ACC112 (cell line): ENCODE data around the gene IRF8.
"Not testable (repeated sequence)": the region's sequence is repeated elsewhere in the genome, so short reads cannot be mapped to it uniquely, and the experiment has no call there.

Source experiments
- H2AFZ ChIP-seq: fragments of 200-600 bp; sonication (generic); one replicate; pipeline ENCODE4 v1.6.0; 2017; ENCODE audit warnings: antibody characterized with exemption, low read length; ENCODE audit not compliant: unreplicated experiment
- H3K27ac ChIP-seq: fragments of 200-600 bp; sonication (generic); 2 replicates; pipeline ENCODE4 v1.5.1; 2014; ENCODE audit warnings: low read depth, mild to moderate bottlenecking, antibody characterized with exemption, low read length, moderate library complexity
- H3K27me3 ChIP-seq: fragments of 200-600 bp; sonication (generic); 2 replicates; pipeline ENCODE4 v1.6.1; 2014; ENCODE audit warnings: mild to moderate bottlenecking, antibody characterized with exemption, low read length, moderate library complexity, mixed read lengths; ENCODE audit not compliant: insufficient read depth
- H3K36me3 ChIP-seq: fragments of 200-600 bp; sonication (generic); 2 replicates; pipeline ENCODE4 v1.6.1; 2016; ENCODE audit warnings: mild to moderate bottlenecking, antibody characterized with exemption, low read length, moderate library complexity, mixed read lengths; ENCODE audit not compliant: insufficient read depth
- H3K4me1 ChIP-seq: fragments of 200-600 bp; sonication (generic); one replicate; pipeline ENCODE4 v1.6.1; 2016; ENCODE audit warnings: low read length, mixed read lengths; ENCODE audit not compliant: insufficient read depth, unreplicated experiment, control insufficient read depth
- H3K4me3 ChIP-seq: fragments of 200-600 bp; sonication (generic); 2 replicates; pipeline ENCODE4 v1.5.1; 2014; ENCODE audit warnings: mild to moderate bottlenecking, low read depth, low read length
- H3K79me2 ChIP-seq: fragments of 200-600 bp; sonication (generic); one replicate; pipeline ENCODE4 v1.6.0; 2016; ENCODE audit warnings: low read length; ENCODE audit not compliant: control insufficient read depth, unreplicated experiment, insufficient read depth

The IRF8 gene

GRCh38 chr16:85869785-85870558 is 29.0 kb upstream of the IRF8 start:
- no peak overlapping the region for H3K27ac ChIP-seq
- peaks cover 6% of the 10 kb centered on the region for H3K4me1 ChIP-seq
- H2AFZ ChIP-seq: no peak overlapping the region
- no peak overlapping the region for H3K4me3 ChIP-seq
- peaks cover 62% of the 10 kb centered on the region for H3K27me3 ChIP-seq
- no peaks in the 10 kb centered on the region for H3K36me3 ChIP-seq
- no peaks in the 10 kb centered on the region for H3K79me2 ChIP-seq

- Histone ChIP-seq H3K4me1 (peaks cover 6% of the 10 kb centered on the region), H3K36me3 (no peaks in the 10 kb centered on the region), H2AFZ (no peak overlapping the region), H3K79me2 (no peaks in the 10 kb centered on the region), H3K27ac (no peak overlapping the region), H3K4me3 (no peak overlapping the region), H3K27me3 (peaks cover 62% of the 10 kb centered on the region)
These were observed 27.2 kb upstream of the IRF8 start for GRCh38 chr16:85871756-85872155.

GRCh38 chr16:85872734-85873133 is 26.2 kb upstream of the IRF8 start:
- Histone ChIP-seq H3K4me3 (no peak overlapping the region), H3K27ac (no peak overlapping the region), H2AFZ (no peak overlapping the region), H3K79me2 (no peaks in the 10 kb centered on the region), H3K27me3 (peaks cover 54% of the 10 kb centered on the region), H3K36me3 (no peaks in the 10 kb centered on the region), H3K4me1 (peaks cover 6% of the 10 kb centered on the region)

GRCh38 chr16:85873153-85873552 is 25.8 kb upstream of the IRF8 start:
- peaks cover 50% of the 10 kb centered on the region for H3K27me3 ChIP-seq
- no peak overlapping the region for H3K4me3 ChIP-seq
- H3K79me2 ChIP-seq: no peaks in the 10 kb centered on the region
- H3K36me3 ChIP-seq: no peaks in the 10 kb centered on the region
- no peak overlapping the region for H2AFZ ChIP-seq
- peaks cover 6% of the 10 kb centered on the region for H3K4me1 ChIP-seq
- no peak overlapping the region for H3K27ac ChIP-seq

- Histone ChIP-seq H3K4me1 (peaks cover 14% of the 10 kb centered on the region), H3K27me3 (peaks cover 42% of the 10 kb centered on the region)
- H2AFZ ChIP-seq, H3K27ac ChIP-seq, H3K36me3 ChIP-seq, H3K4me3 ChIP-seq, H3K79me2 ChIP-seq: not testable (repeated sequence)
These were observed 24.9 kb upstream of the IRF8 start for GRCh38 chr16:85874031-85874430.

- Histone ChIP-seq H3K36me3 (no peaks in the 10 kb centered on the region), H3K27ac (no peak overlapping the region), H3K4me1 (peaks cover 12% of the 10 kb centered on the region), H3K4me3 (no peak overlapping the region), H3K27me3 (peaks cover 26% of the 10 kb centered on the region), H3K79me2 (no peaks in the 10 kb centered on the region), H2AFZ (no peak overlapping the region)
These were observed 20.6 kb upstream of the IRF8 start for GRCh38 chr16:85878407-85878806.

- Histone ChIP-seq H3K27ac (no peak overlapping the region), H3K27me3 (peaks cover 25% of the 10 kb centered on the region), H3K79me2 (no peaks in the 10 kb centered on the region), H3K36me3 (no peaks in the 10 kb centered on the region), H3K4me1 (peaks cover 12% of the 10 kb centered on the region), H2AFZ (no peak overlapping the region), H3K4me3 (no peak overlapping the region)
These were observed 20.1 kb upstream of the IRF8 start for GRCh38 chr16:85878875-85879274.

- Histone ChIP-seq H3K4me1 (peaks cover 12% of the 10 kb centered on the region), H3K27me3 (peaks cover 28% of the 10 kb centered on the region), H3K27ac (no peak overlapping the region), H3K36me3 (no peaks in the 10 kb centered on the region), H3K79me2 (no peaks in the 10 kb centered on the region), H2AFZ (no peak overlapping the region), H3K4me3 (no peak overlapping the region)
These were observed 19.4 kb upstream of the IRF8 start for GRCh38 chr16:85879549-85879948.

- Histone ChIP-seq H3K36me3 (no peaks in the 10 kb centered on the region), H3K79me2 (no peaks in the 10 kb centered on the region), H3K27ac (no peak overlapping the region), H3K27me3 (peaks cover 34% of the 10 kb centered on the region), H3K4me3 (no peak overlapping the region), H3K4me1 (peaks cover 12% of the 10 kb centered on the region), H2AFZ (no peak overlapping the region)
These were observed 18.8 kb upstream of the IRF8 start for GRCh38 chr16:85879975-85880831.

GRCh38 chr16:85880861-85881260 is 18.1 kb upstream of the IRF8 start:
- H3K27me3 ChIP-seq: peaks cover 39% of the 10 kb centered on the region
- no peaks in the 10 kb centered on the region for H3K36me3 ChIP-seq
- H3K4me3 ChIP-seq: no peak overlapping the region
- H3K79me2 ChIP-seq: no peaks in the 10 kb centered on the region
- no peak overlapping the region for H3K27ac ChIP-seq
- peaks cover 12% of the 10 kb centered on the region for H3K4me1 ChIP-seq
- H2AFZ ChIP-seq: no peak overlapping the region

- Histone ChIP-seq H3K4me1 (peaks cover 12% of the 10 kb centered on the region), H3K4me3 (no peak overlapping the region), H3K36me3 (no peaks in the 10 kb centered on the region), H3K27me3 (peaks cover 39% of the 10 kb centered on the region), H2AFZ (no peak overlapping the region), H3K79me2 (no peaks in the 10 kb centered on the region), H3K27ac (no peak overlapping the region)
These were observed 17.5 kb upstream of the IRF8 start for GRCh38 chr16:85881436-85881835.
